HK-2 (cell line): ENCODE data around the gene RBFOX2.
"Not testable (repeated sequence)": the region's sequence is repeated elsewhere in the genome, so short reads cannot be mapped to it uniquely, and the experiment has no call there.

Experiments used
- DNase-seq: peaks from one replicate; pipeline ENCODE4 v3.0.0-alpha.2; 2018; ENCODE audit not compliant: unreplicated experiment

RBFOX2 gene

GRCh38 chr22:36028646-36029405 is at the start of gene RBFOX2:
Gene RBFOX2, minus strand, starts transcription at chr22:36028824. Its CDS starts 399 bp downstream, at chr22:36028425.
- DNase-seq: peak; percentile 97

- no peak for DNase-seq
These were observed 48.6 kb upstream of the RBFOX2 start for GRCh38 chr22:36077271-36077670.

GRCh38 chr22:36075724-36076123 is 47.1 kb upstream of the RBFOX2 start:
- no peak for DNase-seq

GRCh38 chr22:36075230-36075629 is 46.6 kb upstream of the RBFOX2 start:
- DNase-seq: no peak

- DNase-seq: no peak
These were observed 44.9 kb upstream of the RBFOX2 start for GRCh38 chr22:36073476-36073875.

GRCh38 chr22:36070645-36071044 is 42.0 kb upstream of the RBFOX2 start:
- DNase-seq: not testable (repeated sequence)

- no peak for DNase-seq
These were observed 40.7 kb upstream of the RBFOX2 start for GRCh38 chr22:36069368-36069767.

- DNase-seq: no peak
These were observed 40.2 kb upstream of the RBFOX2 start for GRCh38 chr22:36068776-36069344.

GRCh38 chr22:36067235-36067558 is 38.6 kb upstream of the RBFOX2 start:
- no peak for DNase-seq

- peak; percentile 90 for DNase-seq
These were observed 37.3 kb upstream of the RBFOX2 start for GRCh38 chr22:36065775-36066544.

GRCh38 chr22:36065462-36065774 is 36.8 kb upstream of the RBFOX2 start:
- DNase-seq: no peak

- no peak for DNase-seq
These were observed 35.7 kb upstream of the RBFOX2 start for GRCh38 chr22:36064358-36064757.

- DNase-seq: no peak
These were observed 28.4 kb upstream of the RBFOX2 start for GRCh38 chr22:36056980-36057379.

- no peak for DNase-seq
These were observed 27.0 kb upstream of the RBFOX2 start for GRCh38 chr22:36055376-36056295.

GRCh38 chr22:36054446-36054845 is 25.8 kb upstream of the RBFOX2 start:
- not testable (repeated sequence) for DNase-seq

GRCh38 chr22:36053242-36054147 is 24.9 kb upstream of the RBFOX2 start:
- DNase-seq: no peak

- peak; percentile 20 for DNase-seq
These were observed 23.9 kb upstream of the RBFOX2 start for GRCh38 chr22:36052505-36052941.

GRCh38 chr22:36049678-36049997 is 21.0 kb upstream of the RBFOX2 start:
- DNase-seq: no peak

- no peak for DNase-seq
These were observed 20.5 kb upstream of the RBFOX2 start for GRCh38 chr22:36048911-36049677.

GRCh38 chr22:36044517-36044916 is 15.9 kb upstream of the RBFOX2 start:
- DNase-seq: not testable (repeated sequence)
